Esophagus squamous epithelium (tissue), 4 donors: ENCODE data around the gene ZNF133.

Source experiments
- CTCF ChIP-seq, 6 experiments: fragments of 450-650 bp in 4 of 6; fragments of 200-600 bp in 2 of 6; sonication (generic) in 2 of 6; IDR thresholded peaks; one replicate each; pipeline ENCODE4 v1.5.1; 2016 to 2019; ENCODE audit warnings: antibody characterized with exemption in 6 of 6, mild to moderate bottlenecking in 4 of 6, moderate library complexity in 4 of 6
- POLR2A ChIP-seq, 4 donors: fragments of 450-650 bp; IDR thresholded peaks; one replicate each; pipeline ENCODE4 v1.6.1; 2017; ENCODE audit warnings: antibody characterized with exemption in 4 of 4, mild to moderate bottlenecking in 4 of 4, moderate library complexity in 3 of 4

- TF ChIP-seq CTCF (IDR thresholded peaks at IDR 0.05) (no peak), POLR2A (IDR thresholded peaks at IDR 0.05) (no peak)
Measured at GRCh38 chr20:18258126-18258860, 30.0 kb upstream of the ZNF133 start.
